ENCODE results near the gene CCNB2. TPM values are rescaled to one million over a fixed set of nuclear protein-coding genes. Genes with fewer than 3 reads are reported as not detected.

CCNB2 gene
- total RNA-seq, 1 donor: 8.0 TPM

DNA sequence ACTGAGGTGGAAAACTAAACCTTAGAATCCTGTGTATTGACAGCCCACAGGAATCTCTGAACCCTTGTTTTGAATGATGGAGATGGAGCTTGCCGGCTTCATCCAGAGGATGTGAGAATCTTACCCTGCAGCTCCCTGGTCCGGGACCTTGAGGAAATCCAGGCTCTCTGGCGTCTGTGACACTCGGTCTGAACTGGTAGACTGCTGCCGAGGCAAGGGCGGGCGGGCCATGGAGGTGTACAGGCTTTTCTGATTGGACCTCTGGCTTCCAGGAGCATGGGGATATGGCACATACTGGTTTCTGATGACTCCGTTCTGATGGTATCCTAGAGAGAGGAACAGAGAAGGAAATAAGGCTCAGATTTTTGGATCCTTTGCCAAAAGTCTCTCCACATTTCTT lies 48.5 kb downstream of the CCNB2 start:
- Histone ChIP-seq H3K36me3 (ENCODE audit: insufficient read depth, low read length) (peaks cover 82% of the 10 kb centered on the region), H4K20me1 (ENCODE audit: insufficient read depth, low read length) (no peaks in the 10 kb centered on the region), H3K79me2 (ENCODE audit: insufficient read depth, low read length) (no peaks in the 10 kb centered on the region), H3K4me3 (ENCODE audit: insufficient read depth, low read length) (no peak overlapping the region), H3K27ac (ENCODE audit: low read depth, low read length) (no peak overlapping the region), H3K27me3 (ENCODE audit: insufficient read depth, low read length) (no peaks in the 10 kb centered on the region), H3K4me1 (ENCODE audit: insufficient read depth, low read length) (no peaks in the 10 kb centered on the region), H3K4me2 (ENCODE audit: insufficient read depth, low read length) (no peak overlapping the region), H3K9me3 (ENCODE audit: low read depth, low read length) (no peaks in the 10 kb centered on the region), H2AFZ (ENCODE audit: low read length) (no peak overlapping the region)
- DNase-seq (ENCODE audit: insufficient read length, low spot score, missing footprints): no peak
- TF ChIP-seq, protein P1, sequence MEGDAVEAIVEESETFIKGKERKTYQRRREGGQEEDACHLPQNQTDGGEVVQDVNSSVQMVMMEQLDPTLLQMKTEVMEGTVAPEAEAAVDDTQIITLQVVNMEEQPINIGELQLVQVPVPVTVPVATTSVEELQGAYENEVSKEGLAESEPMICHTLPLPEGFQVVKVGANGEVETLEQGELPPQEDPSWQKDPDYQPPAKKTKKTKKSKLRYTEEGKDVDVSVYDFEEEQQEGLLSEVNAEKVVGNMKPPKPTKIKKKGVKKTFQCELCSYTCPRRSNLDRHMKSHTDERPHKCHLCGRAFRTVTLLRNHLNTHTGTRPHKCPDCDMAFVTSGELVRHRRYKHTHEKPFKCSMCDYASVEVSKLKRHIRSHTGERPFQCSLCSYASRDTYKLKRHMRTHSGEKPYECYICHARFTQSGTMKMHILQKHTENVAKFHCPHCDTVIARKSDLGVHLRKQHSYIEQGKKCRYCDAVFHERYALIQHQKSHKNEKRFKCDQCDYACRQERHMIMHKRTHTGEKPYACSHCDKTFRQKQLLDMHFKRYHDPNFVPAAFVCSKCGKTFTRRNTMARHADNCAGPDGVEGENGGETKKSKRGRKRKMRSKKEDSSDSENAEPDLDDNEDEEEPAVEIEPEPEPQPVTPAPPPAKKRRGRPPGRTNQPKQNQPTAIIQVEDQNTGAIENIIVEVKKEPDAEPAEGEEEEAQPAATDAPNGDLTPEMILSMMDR (IDR thresholded peaks at IDR 0.05; ENCODE audit: extremely low read depth, low read depth, low read length): no peak

DNA sequence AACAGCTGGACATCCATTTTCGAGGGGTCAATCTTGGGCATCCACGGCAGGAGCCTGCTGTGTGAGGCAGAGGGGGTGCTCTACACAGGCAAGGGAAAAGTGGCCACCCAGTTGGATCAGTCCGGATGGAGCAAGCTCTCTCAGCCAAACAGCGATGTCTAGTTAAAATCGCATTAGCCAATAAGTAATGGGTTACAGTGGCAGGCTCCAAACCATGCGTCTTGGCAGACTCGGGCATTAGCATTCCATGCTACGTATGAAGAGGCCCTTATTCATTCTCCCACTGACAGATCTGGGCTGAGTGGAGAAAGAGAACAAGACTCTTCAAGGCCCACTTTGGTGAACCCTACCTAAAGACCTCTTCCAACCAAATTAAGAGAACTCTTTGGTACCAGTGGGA lies 49.3 kb downstream of the CCNB2 start:
- TF ChIP-seq, protein P1 (IDR thresholded peaks at IDR 0.05; ENCODE audit: extremely low read depth, low read depth, low read length): no peak
- DNase-seq (ENCODE audit: insufficient read length, low spot score, missing footprints): no peak
- no peaks in the 10 kb centered on the region for H3K9me3 ChIP-seq (ENCODE audit: low read depth, low read length)
- no peak overlapping the region for H2AFZ ChIP-seq (ENCODE audit: low read length)
- H4K20me1 ChIP-seq (ENCODE audit: insufficient read depth, low read length): no peaks in the 10 kb centered on the region
- no peak overlapping the region for H3K27ac ChIP-seq (ENCODE audit: low read depth, low read length)
- H3K36me3 ChIP-seq (ENCODE audit: insufficient read depth, low read length): peaks cover 88% of the 10 kb centered on the region
- no peak overlapping the region for H3K4me2 ChIP-seq (ENCODE audit: insufficient read depth, low read length)
- no peak overlapping the region for H3K4me3 ChIP-seq (ENCODE audit: insufficient read depth, low read length)
- H3K4me1 ChIP-seq (ENCODE audit: insufficient read depth, low read length): no peaks in the 10 kb centered on the region
- H3K79me2 ChIP-seq (ENCODE audit: insufficient read depth, low read length): no peaks in the 10 kb centered on the region
- no peaks in the 10 kb centered on the region for H3K27me3 ChIP-seq (ENCODE audit: insufficient read depth, low read length)

DNA sequence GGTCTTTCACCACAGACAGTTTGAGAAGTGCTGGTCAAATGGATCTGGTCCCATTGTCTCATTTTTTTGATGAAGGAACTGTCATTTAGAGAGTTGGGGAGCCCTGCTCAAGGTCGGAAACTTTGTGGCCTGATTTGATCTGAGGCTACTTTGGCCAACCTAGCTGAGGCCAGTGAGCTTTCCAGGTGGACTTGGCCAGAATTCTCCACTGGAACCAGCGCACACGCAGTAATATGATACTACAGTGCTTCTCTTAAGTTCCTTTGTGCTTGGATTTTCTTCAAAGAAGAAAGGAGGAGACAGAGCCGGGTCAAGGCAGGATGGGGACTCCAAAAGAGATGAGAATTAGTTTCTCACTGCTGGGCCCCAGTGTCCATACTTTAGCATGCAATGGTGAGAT lies 50.5 kb downstream of the CCNB2 start:
- no peaks in the 10 kb centered on the region for H3K79me2 ChIP-seq (ENCODE audit: insufficient read depth, low read length)
- H3K4me2 ChIP-seq (ENCODE audit: insufficient read depth, low read length): no peak overlapping the region
- no peak overlapping the region for H3K4me3 ChIP-seq (ENCODE audit: insufficient read depth, low read length)
- TF ChIP-seq, protein P1 (IDR thresholded peaks at IDR 0.05; ENCODE audit: extremely low read depth, low read depth, low read length): no peak
- no peak overlapping the region for H2AFZ ChIP-seq (ENCODE audit: low read length)
- peaks cover 87% of the 10 kb centered on the region for H3K36me3 ChIP-seq (ENCODE audit: insufficient read depth, low read length)
- no peaks in the 10 kb centered on the region for H3K9me3 ChIP-seq (ENCODE audit: low read depth, low read length)
- H3K27me3 ChIP-seq (ENCODE audit: insufficient read depth, low read length): no peaks in the 10 kb centered on the region
- H4K20me1 ChIP-seq (ENCODE audit: insufficient read depth, low read length): no peaks in the 10 kb centered on the region
- DNase-seq (ENCODE audit: insufficient read length, low spot score, missing footprints): no peak
- no peak overlapping the region for H3K27ac ChIP-seq (ENCODE audit: low read depth, low read length)
- H3K4me1 ChIP-seq (ENCODE audit: insufficient read depth, low read length): no peaks in the 10 kb centered on the region

DNA sequence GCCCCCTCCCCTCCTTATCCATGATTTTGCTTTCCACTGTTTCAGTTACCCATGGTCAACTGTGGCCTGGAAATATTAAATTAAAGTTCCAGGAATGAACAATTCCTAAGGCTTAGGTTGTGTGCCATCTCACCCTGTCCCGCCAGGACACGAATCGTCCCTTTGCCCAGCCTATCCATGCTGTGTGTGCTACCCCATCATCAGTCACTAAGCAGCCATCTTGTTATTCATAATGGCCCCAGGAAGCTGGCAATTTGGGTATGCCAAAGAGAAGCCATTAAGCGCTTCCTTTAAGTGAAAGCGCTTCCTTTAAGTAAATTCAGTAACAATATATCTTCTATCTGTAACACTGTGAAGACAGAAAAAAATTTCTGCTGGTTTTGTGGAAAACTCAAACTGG lies 52.5 kb downstream of the CCNB2 start:
- no peak for DNase-seq (ENCODE audit: insufficient read length, low spot score, missing footprints)
- no peaks in the 10 kb centered on the region for H3K79me2 ChIP-seq (ENCODE audit: insufficient read depth, low read length)
- no peak overlapping the region for H3K4me3 ChIP-seq (ENCODE audit: insufficient read depth, low read length)
- no peaks in the 10 kb centered on the region for H3K4me1 ChIP-seq (ENCODE audit: insufficient read depth, low read length)
- H4K20me1 ChIP-seq (ENCODE audit: insufficient read depth, low read length): no peaks in the 10 kb centered on the region
- H3K27ac ChIP-seq (ENCODE audit: low read depth, low read length): no peak overlapping the region
- TF ChIP-seq, protein P1 (IDR thresholded peaks at IDR 0.05; ENCODE audit: extremely low read depth, low read depth, low read length): no peak
- H3K4me2 ChIP-seq (ENCODE audit: insufficient read depth, low read length): no peak overlapping the region
- no peaks in the 10 kb centered on the region for H3K9me3 ChIP-seq (ENCODE audit: low read depth, low read length)
- H3K27me3 ChIP-seq (ENCODE audit: insufficient read depth, low read length): no peaks in the 10 kb centered on the region
- peaks cover 93% of the 10 kb centered on the region for H3K36me3 ChIP-seq (ENCODE audit: insufficient read depth, low read length)
- H2AFZ ChIP-seq (ENCODE audit: low read length): no peak overlapping the region

Measured in osteoblast (primary cell).